Pulmonary artery endothelial cell (primary cell): Measurements from ENCODE around the gene KANK4. TPM values are rescaled to one million over a fixed set of nuclear protein-coding genes. Genes with fewer than 3 reads are reported as not detected.

ENCODE experiments used
- DNase-seq: peaks from one replicate; pipeline ENCODE4 v3.0.0-alpha.2; 2011; ENCODE audit warnings: low read depth, low spot score
- total RNA-seq: library from RNA; depleted of rRNA; stranded (reverse); fragments of >200 nt; gene quantifications from 2 replicates; pipeline ENCODE4 v1.2.3, GENCODE V29; 2014

KANK4 gene
- total RNA-seq, 1 donor from 2014 or later, result not detected

DNA sequence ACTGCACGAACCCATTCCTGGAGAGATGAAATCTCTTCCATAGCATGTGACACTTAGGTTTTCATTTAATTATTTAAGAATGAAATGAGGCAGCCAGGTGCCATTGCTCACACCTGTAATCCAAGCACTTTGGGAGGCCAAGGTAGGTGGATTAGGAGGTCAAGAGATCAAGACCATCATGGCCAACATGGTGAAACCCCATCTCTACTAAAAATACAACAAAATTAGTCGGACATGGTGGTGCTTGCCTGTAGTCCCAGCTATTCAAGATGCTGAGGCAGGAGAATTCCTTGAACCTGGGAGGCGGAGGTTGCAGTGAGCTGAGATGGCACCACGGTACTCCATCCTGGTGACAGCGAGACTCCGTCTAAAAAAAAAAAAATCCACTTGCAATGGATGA is 106.8 kb downstream of the KANK4 start:
- DNase-seq, result no peak

DNA sequence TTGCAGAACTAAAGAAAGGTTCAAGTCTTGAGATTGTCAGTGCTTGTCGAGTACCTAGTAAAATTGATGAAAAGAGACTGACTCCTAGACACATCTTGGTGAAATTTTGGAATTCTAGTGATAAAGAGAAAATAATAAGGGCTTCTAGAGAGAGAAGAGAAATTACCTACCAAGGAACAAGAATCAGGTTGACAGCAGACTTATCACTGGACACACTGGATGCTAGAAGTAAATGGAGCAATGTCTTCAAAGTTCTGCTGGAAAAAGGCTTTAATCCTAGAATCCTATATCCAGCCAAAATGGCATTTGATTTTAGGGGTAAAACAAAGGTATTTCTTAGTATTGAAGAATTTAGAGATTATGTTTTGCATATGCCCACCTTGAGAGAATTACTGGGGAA is 108.3 kb downstream of the KANK4 start:
- DNase-seq, result no peak

DNA sequence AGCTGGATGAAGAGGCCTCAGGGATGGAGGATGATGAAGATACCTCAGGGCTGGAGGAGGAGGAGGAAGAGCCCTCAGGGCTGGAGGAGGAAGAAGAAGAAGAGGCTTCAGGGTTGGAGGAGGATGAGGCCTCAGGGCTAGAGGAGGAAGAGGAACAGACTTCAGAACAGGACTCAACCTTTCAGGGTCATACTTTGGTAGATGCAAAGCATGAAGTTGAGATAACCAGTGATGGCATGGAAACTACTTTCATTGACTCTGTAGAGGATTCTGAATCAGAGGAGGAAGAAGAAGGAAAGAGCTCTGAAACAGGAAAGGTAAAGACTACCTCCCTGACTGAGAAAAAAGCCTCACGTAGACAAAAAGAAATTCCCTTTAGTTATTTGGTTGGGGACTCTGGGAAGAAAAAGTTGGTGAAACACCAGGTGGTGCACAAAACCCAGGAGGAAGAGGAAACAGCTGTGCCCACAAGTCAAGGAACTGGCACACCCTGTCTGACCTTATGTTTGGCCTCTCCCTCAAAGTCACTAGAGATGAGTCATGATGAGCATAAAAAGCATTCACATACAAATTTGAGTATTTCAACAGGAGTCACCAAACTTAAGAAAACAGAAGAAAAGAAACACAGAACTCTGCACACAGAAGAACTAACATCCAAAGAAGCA is 109.2 kb downstream of the KANK4 start:
- no peak for DNase-seq

DNA sequence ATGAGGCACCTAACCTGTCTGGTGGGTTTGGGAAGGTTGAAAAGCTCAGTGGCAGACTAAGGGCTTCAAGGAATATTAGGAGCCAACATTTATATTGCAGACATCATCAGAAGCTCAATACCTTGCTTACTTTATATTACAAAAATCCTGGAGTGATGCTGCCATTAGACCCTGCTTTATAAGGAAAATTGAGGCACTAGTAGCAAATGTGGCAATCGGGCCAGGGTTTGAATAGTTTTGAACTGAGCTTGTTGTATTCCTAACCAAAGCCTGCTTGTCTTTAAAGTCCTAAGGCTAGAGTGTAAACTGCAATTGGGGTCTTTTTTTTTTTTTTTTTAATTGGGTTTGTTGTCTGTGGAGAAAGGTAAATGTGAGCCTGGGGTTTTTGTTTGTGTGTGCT is 110.3 kb downstream of the KANK4 start:
- no peak for DNase-seq

DNA sequence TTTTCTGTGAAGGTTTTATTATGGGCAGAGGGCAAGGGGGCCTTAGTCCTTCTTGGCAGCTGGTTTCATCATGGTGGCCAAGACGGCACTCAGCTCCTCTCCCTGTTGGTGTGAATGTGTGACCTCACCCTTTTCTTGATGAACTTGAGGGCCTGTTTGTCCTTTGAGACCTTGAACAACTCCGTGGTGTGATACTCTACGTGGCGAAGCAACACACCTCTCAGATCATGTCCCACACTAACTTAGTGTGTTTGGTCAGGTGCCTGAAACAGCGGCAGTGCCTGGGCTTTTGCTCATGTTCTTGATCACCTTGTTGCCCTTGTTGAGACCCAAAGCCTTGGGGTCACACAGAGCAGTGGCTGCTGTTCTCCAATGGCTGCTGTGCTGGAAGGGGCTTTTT is 111.1 kb downstream of the KANK4 start:
- no peak for DNase-seq

DNA sequence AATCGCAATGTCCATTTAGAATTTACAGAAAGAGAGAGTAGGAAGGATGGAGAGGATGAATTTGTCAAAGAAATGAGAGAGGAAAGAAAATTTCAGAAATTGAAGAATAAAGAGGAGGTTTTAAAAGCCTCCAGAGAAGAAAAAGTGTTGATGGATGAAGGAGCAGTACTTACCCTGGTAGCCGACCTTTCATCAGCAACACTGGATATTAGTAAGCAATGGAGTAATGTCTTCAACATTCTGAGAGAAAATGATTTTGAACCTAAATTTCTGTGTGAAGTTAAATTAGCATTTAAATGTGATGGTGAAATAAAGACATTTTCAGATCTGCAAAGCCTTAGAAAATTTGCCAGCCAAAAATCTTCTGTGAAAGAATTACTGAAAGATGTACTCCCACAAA is 112.0 kb downstream of the KANK4 start:
- no peak for DNase-seq

DNA sequence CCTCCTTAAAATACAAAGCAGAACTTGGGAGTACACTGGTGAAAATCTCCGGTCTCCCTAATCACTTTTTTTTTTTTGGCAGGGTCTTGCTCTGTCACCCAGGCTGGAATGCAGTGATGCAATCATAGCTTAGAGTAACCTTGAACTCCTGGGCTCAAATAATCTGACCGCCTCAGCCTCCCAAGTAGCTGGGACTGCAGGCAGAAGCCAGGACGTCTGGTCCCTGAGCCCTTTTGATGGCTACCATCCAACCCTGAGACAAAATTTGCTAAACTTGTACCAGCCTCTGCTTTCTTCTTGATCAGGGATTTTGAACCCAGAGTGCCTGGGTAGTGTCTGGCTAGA is 120.5 kb downstream of the KANK4 start:
- DNase-seq, result no peak

DNA sequence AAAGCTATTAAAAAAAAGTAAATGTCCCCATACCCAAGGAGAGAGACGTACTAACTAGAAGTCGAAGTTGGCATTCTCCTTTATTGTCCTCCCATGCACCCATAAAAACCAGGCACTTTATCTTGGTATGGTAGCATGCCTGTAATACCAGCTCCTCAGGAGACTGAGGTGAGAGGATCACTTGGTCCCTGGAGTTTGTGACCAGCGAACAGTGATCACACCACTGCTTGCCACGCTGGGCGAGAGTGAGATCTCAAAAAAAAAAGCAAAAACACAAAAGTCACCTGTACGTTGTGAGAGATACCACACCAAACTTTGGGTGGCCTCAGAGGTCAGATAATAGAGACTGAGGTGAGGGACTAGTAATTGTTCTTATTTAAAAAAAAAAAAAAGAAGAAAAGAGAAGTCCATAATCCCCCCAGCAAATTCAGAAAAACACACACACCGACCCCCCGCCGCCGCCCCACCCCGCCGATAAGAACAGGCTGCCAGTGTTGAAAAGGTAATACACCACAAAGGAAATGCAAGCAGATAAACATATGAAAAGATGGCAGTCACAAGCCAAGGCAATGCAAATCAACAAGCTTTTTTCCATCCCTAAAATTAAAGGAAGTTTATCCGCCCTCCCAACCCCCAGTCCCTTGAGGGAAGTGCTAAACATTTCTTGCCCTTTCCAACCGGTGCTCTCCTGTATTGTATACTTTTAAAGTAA is 121.0 kb downstream of the KANK4 start:
- no peak for DNase-seq

DNA sequence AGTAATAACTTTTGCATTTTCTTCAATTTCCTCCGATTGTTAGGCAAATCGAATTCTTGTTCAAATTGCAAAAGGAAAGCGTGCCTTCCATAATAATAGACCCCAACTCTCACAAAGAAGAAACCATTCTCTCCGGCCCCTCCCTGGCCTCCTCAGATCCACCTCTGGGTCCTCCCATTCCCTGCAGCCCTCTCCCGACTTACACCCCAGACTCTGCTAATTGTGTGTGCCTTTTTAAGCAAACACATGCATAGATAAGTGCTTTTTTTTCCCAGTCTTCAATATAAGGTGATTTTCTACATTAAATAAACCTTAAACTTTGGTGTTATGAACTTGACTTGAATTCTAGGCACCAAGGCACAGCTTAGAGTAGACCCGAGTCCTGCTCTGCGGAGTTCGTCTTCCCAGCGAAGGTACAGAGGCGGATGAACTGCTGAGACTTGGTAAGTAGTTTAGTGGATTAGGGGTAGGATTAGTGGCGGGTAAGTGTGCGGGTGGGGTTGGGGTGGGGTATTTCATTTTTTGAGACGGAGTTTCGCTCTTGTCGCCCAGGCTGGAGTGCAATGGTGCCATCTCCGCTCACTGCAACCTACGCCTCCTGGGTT is 123.0 kb downstream of the KANK4 start:
- DNase-seq, result no peak

DNA sequence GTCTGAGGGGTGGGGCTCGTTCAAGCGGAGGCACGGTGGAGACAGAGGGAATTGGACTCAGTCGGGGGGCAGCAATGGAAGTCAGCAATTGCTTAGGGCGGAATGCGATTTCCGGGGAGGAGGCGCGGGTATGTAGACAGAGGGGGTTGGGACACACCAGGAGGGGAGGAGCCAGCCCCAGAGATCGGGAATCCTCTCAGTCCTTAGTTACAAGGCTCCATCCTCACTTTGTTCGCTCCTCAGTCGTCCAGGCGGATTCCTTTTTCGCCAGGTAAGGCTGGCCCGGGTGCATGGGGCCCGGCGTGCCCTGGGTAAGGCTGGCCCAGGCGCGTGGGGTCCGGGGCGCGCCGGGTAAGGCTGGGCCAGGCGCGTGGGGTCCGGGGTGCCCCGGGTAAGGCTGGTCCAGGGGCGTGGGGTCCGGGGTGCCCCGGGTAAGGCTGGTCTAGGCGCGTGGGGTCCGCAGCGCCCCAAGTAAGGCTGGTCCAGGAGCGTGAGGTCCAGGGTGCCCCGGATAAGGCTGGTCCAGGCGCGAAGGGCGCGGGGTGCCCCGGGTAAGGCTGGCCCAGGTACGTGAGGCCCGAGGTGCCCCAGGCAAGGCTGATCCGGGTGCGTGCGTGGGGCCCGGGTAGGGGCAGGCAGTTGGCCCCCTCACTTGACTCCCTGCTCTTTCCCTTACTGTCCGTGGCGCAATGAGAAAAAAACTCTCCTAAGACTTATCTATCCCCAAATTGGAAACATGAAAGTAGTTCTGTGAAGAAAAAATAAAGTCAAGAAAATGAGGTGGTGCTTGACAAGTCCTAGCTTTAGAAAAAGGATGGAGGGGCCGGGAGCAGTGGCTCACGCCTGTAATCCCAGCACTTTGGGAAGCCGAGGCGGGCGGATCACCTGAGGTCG is 124.3 kb downstream of the KANK4 start, which contains the start of gene L1TD1:
Gene L1TD1 (plus strand): TSS at position 199 of the 894 bp plus-strand sequence. CDS start 11,780 bp downstream, outside the sequence.
- no peak for DNase-seq

DNA sequence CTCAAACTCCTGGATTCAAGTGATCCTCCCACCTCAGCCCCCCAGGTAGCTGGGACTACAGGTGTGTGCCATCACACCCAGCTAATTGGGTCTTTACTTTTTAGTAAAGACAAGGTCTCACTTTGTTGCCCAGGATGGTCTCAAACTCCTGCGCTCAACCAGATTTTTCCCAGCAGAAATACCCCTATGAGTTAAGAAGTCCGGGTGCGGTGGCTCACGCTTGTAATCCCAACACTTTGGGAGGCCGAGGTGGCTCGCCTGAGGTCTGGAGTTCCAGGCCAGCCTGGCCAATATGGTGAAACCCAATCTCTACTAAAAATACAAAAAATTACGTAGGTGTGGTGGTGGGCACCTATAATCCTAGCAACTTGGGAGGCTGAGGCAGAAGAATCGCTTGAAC is 131.1 kb downstream of the KANK4 start:
- DNase-seq, result no peak

DNA sequence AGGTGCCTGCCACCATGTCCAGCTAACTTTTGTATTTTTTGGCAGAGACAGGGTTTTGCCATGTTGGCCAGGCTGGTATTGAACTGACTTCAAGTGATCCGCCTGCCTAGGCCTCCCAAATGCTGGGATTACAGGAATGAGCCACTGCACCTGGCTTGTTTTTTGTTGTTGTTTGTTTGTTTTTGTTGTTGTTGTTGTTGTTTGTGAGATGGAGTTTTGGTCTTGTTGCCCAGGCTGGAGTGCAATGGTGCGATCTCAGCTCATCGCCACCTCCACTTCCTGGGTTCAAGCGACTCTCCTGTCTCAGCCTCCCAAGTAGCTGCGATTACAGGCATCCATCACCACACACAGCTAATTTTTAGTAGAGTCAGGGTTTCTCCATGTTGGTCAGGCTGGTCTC is 131.7 kb downstream of the KANK4 start:
- DNase-seq, result no peak

Other genes with a start within 250 kb of the KANK4 start
- gene L1TD1, start 124.6 kb downstream of the KANK4 start, total RNA-seq, result not detected in 2 replicates
- gene USP1, start 117.6 kb upstream of the KANK4 start, total RNA-seq, result 37.8 and 45.0 TPM in 2 replicates